Smooth muscle cell (in vitro differentiated cells): ENCODE measurements around the gene CRYAA. TPM values are rescaled to one million over a fixed set of nuclear protein-coding genes. Genes with fewer than 3 reads are reported as not detected.
"Not testable (repeated sequence)": the region's sequence is repeated elsewhere in the genome, so short reads cannot be mapped to it uniquely, and the experiment has no call there.

Experiments
- DNase-seq: peaks from one replicate; lab custom pipeline; 2025; ENCODE audit not compliant: unreplicated experiment; lab: John Stamatoyannopoulos, UW
- H2AFZ ChIP-seq: fragments of 200-600 bp; sonication (generic); 2 replicates; pipeline ENCODE4 v1.6.0; 2016; ENCODE audit warnings: antibody characterized with exemption, low read depth, mild to moderate bottlenecking
- H3F3A ChIP-seq: fragments of 200-600 bp; sonication (generic); 2 replicates; pipeline ENCODE4 v1.6.0; 2017; ENCODE audit warnings: antibody characterized with exemption, low read depth
- H3K27ac ChIP-seq: fragments of 200-600 bp; sonication (generic); 2 replicates; pipeline ENCODE4 v1.5.1; 2016; ENCODE audit warnings: low read depth, mild to moderate bottlenecking
- H3K27me3 ChIP-seq: fragments of 200-600 bp; sonication (generic); 2 replicates; pipeline ENCODE4 v1.6.1; 2016; ENCODE audit warnings: low read depth, mild to moderate bottlenecking
- H3K36me3 ChIP-seq: fragments of 200-600 bp; sonication (generic); 2 replicates; pipeline ENCODE4 v1.5.1; 2016; ENCODE audit warnings: low read depth
- H3K4me1 ChIP-seq: fragments of 200-600 bp; sonication (generic); 2 replicates; pipeline ENCODE4 v1.5.1; 2016; ENCODE audit warnings: low read depth
- H3K4me2 ChIP-seq: fragments of 200-600 bp; sonication (generic); 2 replicates; pipeline ENCODE4 v1.6.0; 2016; ENCODE audit warnings: mild to moderate bottlenecking
- H3K4me3 ChIP-seq: fragments of 200-600 bp; sonication (generic); 2 replicates; pipeline ENCODE4 v1.5.1; 2016; ENCODE audit warnings: mild to moderate bottlenecking
- H3K79me2 ChIP-seq: fragments of 200-600 bp; sonication (generic); 2 replicates; pipeline ENCODE4 v1.6.0; 2016; ENCODE audit warnings: low read depth, mild to moderate bottlenecking
- H3K9ac ChIP-seq: fragments of 200-600 bp; sonication (generic); 2 replicates; pipeline ENCODE4 v1.6.0; 2016; ENCODE audit warnings: low read depth
- H3K9me3 ChIP-seq: fragments of 200-600 bp; sonication (generic); replicated peaks from 2 replicates; pipeline ENCODE4 v1.5.1; 2016; ENCODE audit warnings: low read depth
- H4K20me1 ChIP-seq: fragments of 200-600 bp; sonication (generic); 2 replicates; pipeline ENCODE4 v1.6.0; 2016; ENCODE audit warnings: low read depth
- WGBS: methylation state at CpG from one replicate; pipeline ENCODE4 v1.1.7; 2016; ENCODE audit warnings: low lambda C conversion rate; 5-methylcytosine and 5-hydroxymethylcytosine counted together
- polyA plus RNA-seq: library from polyadenylated mRNA; unstranded; fragments of >200 nt; fragmentation: Nextera tagmentation; extraction: Ambion mirVana; gene quantifications from 2 replicates; pipeline ENCODE4 v1.2.1, GENCODE V29; 2016
- total RNA-seq: library from RNA; depleted of rRNA; stranded (reverse); fragments of >200 nt; gene quantifications from 2 replicates; pipeline ENCODE4 v1.2.3, GENCODE V29; 2014

CRYAA gene
- total and polyA plus RNA-seq, 2 experiments from 2014 or later, result not detected

DNA sequence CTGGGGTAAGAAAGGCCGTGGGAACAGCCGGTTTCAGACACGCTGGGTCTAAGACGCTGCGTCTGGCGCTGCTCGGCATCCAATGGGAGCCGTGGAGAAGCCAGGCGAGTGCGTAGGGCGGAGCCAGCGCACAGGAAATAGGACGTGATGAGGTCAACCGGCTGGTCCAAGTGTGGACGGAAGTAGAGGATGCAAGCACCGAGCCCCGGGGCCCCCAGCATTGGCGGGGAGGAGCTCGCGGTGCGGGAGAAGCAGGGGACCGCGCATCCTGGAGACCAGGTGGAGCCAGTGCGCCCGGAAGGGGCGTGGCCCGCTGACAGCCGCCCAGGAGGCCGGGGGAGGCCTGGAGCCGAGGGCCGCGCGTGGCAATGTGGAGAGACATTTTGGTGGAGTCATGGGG lies 15.2 kb upstream of the CRYAA start:
- H2AFZ ChIP-seq, DNase-seq, H3K36me3 ChIP-seq, H3K27ac ChIP-seq, H3F3A ChIP-seq, H3K9ac ChIP-seq, H3K4me2 ChIP-seq, H3K4me1 ChIP-seq, H3K9me3 ChIP-seq, H4K20me1 ChIP-seq, H3K4me3 ChIP-seq, H3K27me3 ChIP-seq, H3K79me2 ChIP-seq: not testable (repeated sequence)
- no CpG with 5 or more reads among the region's 33 CpGs for WGBS

DNA sequence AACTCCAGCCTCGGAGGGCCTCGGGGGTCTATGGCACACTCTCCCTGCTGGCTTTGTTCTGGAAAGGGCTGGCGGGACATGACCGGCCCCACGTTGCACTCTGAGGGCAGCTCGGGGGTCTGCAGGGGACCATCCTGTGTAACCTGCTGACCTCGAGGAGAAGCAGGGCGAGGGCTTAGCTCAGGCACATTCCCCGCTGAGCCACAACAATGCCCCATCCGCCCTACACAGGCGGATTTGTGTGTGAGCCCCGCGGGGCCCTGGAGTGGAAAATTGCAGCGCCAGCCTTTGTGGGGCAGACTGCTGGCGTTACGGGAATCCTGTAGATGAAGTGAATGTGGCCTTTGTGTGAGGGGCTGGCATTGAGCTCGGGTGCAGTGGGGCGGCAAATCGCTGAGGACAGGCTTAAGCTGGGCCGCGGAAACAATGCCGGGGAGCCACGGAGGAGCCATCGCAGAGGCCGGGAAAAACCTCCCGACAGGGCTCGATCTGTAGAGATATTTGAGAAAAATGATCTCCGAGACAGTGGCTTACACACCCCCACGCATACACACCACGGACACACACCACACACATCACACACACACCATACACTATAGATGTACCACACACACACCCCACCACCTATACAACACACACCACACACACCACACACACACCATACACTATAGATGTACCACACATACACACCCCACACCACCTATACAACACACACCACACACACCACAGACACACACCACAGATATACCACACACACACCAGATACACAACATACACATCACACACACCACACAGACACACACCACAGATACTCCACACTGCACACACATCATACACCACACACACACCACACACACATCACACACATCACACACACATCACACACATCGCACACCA lies 9.3 kb upstream of the CRYAA start:
- not testable (repeated sequence) for H3K36me3 ChIP-seq, H4K20me1 ChIP-seq, H2AFZ ChIP-seq, H3K4me3 ChIP-seq, H3F3A ChIP-seq, H3K9me3 ChIP-seq, H3K4me1 ChIP-seq, H3K79me2 ChIP-seq, H3K4me2 ChIP-seq, H3K9ac ChIP-seq, DNase-seq, H3K27ac ChIP-seq, H3K27me3 ChIP-seq
- no CpG with 5 or more reads among the region's 31 CpGs for WGBS

DNA sequence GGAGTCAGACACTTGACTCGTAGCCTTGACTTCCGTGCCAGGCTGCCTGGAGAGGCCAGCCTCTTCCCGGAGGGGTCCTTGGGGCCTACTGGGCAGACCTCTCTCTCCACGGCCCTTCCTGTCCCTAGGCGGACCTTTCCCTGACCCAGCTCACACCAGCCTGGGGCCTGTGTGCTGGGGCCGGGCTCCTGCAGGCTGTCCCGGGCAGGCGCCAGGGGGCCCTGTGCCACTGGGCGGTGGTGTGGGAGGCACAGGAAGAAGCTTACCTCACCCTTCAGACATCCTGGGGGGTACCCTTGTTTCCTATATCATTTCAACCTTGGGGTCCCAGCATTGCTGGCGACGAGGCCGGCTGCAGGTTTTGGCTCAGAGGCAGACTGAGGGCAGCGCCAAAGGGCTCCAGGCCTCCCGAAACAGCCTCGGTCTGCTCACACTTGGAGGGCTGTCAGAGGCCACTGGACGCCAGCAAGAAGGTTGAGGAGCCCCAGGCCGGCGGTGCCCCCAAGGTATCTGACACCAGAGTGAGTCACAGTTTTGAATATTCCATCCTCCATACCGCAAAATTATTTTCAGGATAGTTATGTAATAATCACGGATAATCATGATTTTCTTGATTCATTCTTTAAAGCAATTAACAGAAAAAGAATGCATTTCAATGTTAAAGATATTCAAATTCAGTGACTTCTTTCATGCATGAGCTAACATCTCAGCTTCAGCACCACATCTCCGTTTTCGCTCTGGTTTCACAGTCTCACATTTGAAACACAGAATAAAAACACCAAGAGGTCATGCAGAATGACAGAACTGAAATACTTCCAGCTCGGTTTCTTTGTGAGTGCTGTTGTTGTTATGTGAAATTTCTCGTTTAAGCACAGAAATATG lies 6.7 kb upstream of the CRYAA start:
- not testable (repeated sequence) for H3K4me1 ChIP-seq, H3K27me3 ChIP-seq, H3K27ac ChIP-seq, H2AFZ ChIP-seq, H3K36me3 ChIP-seq, H3K4me3 ChIP-seq, H3K79me2 ChIP-seq, H3K9me3 ChIP-seq, H3K9ac ChIP-seq, DNase-seq, H4K20me1 ChIP-seq, H3K4me2 ChIP-seq, H3F3A ChIP-seq
- no CpG with 5 or more reads among the region's 24 CpGs for WGBS

DNA sequence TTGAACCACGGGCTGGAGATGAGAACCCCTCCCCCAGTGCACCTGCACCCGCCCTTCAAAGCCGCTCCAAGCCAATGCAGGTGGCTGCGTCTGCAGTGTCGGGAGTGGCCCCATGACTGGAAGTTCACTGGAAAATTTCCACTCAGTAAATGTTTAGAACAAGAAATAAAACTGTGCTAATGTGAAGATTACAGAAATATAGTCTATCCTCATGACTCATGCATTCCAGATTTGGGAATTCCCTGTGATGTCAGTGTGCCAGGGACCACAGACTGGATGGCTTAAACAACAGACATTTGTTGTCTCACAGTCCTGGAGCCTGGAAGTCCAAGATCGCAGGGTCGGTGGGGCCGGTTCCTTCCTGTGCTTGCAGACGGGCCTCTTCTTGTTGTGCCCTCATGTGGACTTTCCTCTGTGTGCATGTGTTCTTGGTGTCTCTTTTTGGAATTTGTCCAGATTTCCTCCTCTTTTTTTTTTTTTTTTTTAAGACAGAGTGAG lies 6.1 kb upstream of the CRYAA start:
- not testable (repeated sequence) for H4K20me1 ChIP-seq, H3K4me2 ChIP-seq, H3K36me3 ChIP-seq, DNase-seq, H3K4me1 ChIP-seq, H3K79me2 ChIP-seq, H3K27me3 ChIP-seq, H2AFZ ChIP-seq, H3K4me3 ChIP-seq, H3K27ac ChIP-seq, H3K9me3 ChIP-seq, H3F3A ChIP-seq, H3K9ac ChIP-seq
- WGBS, result no CpG with 5 or more reads among the region's 9 CpGs

DNA sequence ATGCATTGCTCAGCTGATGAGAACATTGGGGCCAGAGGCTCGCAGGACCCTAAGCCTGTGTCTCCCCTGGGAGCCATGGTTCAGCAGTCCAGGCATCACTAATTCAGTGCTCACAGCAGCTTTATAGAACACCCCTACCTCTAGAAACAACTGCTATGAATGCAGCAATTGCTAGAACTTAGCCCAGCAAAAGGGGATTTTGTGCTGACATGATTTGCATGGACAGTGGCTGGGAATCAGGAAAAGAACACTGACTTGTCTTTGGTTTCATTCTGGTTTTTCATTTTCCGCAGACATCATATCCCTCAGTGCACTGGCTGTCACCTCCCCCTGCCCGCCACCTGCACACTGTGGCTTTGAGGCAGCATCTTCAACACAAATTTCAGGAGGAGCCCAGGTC lies 4.0 kb upstream of the CRYAA start:
- not testable (repeated sequence) for H3K4me1 ChIP-seq, H3K27ac ChIP-seq, H3F3A ChIP-seq, H3K4me3 ChIP-seq, H2AFZ ChIP-seq, H4K20me1 ChIP-seq, H3K79me2 ChIP-seq, H3K36me3 ChIP-seq, DNase-seq, H3K27me3 ChIP-seq, H3K9me3 ChIP-seq, H3K4me2 ChIP-seq, H3K9ac ChIP-seq
- no CpG with 5 or more reads among the region's 3 CpGs for WGBS

DNA sequence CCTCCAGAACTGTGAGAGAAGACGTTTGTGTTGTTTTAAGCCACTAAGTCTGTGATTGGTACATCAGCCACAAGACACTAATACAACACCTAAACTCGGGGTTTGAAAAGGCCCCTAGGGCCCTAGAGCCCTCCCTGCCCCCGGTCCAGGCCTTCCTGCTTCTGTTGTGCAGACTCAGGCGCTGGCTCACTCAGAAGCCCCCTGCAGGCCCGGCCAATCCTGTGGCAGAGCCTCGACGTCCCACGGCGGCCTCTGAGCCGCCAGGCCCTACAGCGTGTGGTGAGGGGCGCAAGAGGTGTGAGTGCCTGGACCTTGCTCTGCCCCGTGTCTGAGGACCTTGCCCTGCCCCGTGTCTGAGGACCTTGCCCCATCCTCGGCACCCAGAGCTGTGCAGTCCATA lies 3.1 kb upstream of the CRYAA start:
- not testable (repeated sequence) for H3K79me2 ChIP-seq, H3K27ac ChIP-seq, DNase-seq, H3K4me3 ChIP-seq, H2AFZ ChIP-seq, H3K4me2 ChIP-seq, H3K27me3 ChIP-seq, H4K20me1 ChIP-seq, H3K9ac ChIP-seq, H3K9me3 ChIP-seq, H3K4me1 ChIP-seq, H3F3A ChIP-seq, H3K36me3 ChIP-seq
- whole genome bisulfite sequencing, result no CpG with 5 or more reads among the region's 15 CpGs

DNA sequence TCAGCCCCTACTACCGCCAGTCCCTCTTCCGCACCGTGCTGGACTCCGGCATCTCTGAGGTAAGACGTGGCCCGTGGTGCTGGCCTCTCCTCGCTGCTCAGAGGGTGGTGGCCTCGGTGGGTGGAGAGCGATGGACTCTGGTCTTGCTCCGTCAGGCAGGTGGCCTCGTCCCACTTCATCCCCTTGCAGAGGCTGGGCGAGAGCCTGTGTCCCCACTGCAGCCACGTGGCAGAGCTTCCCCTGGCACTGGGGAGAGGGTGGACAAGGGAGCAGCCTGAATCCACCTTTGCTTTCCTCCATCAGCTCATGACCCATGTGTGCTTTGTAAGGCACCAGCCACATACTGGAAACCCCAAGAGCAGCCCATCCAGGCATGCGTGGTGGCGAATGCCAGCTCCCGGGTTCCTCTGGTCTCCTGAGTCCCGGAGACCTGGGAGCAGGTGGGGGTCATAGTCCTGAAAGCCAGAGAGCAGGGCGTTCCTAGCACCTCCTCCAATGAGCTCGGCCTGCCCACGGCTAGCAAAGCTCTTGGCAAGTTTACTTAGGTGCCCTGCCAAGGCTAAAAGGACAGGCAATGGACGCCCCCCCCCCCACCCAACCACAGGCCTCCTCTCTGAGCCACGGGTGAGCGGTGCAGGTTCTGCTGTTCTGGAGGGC lies 550 bp downstream of the CRYAA start:
- not testable (repeated sequence) for H4K20me1 ChIP-seq, H3K9ac ChIP-seq, H3F3A ChIP-seq, DNase-seq, H3K9me3 ChIP-seq, H3K4me1 ChIP-seq, H2AFZ ChIP-seq, H3K79me2 ChIP-seq, H3K36me3 ChIP-seq, H3K27ac ChIP-seq, H3K4me2 ChIP-seq, H3K27me3 ChIP-seq, H3K4me3 ChIP-seq
- 60% methylated on average over 2 of the region's 23 CpGs for WGBS

DNA sequence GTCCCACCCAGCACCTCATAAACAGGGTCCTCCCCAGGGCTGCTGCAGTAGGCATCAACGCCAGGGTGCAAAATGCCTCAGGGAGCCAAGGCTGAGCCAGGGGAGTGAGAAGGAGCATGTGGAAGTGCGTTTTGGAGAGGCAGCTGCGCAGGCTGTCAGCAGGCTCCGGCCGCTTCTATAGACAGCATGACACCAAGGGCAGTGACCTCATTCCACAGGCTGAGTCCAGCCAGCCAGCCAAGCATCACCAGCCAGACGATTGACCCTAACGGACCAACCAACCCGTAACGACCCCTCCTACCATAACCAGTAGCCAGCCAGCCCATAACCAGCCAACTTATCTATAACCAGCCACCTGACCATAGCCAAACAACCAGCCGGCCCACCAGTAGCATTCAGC lies 1.1 kb downstream of the CRYAA start:
- not testable (repeated sequence) for H3K4me1 ChIP-seq, H3K27ac ChIP-seq, H3K9ac ChIP-seq, H3K36me3 ChIP-seq, H2AFZ ChIP-seq, H3K9me3 ChIP-seq, H3K4me3 ChIP-seq, H3K79me2 ChIP-seq, H3K27me3 ChIP-seq, H4K20me1 ChIP-seq, H3F3A ChIP-seq, DNase-seq, H3K4me2 ChIP-seq
- WGBS, result no CpG with 5 or more reads among the region's 10 CpGs
